Stimulated activated CD4-positive, alpha-beta T cell treated with anti-CD3 and anti-CD28 coated beads, Interleukin-1b, Interleukin-23, amount 100 ng/mL, for 4 hours (primary cell): ENCODE results near the gene ACAD11.

Experiments used
- DNase-seq, 2 donors: peaks; one replicate each; pipeline ENCODE4 v3.0.0-alpha.2; 2020; ENCODE audit warnings: low read depth in 2 of 2

Gene ACAD11, protein sequence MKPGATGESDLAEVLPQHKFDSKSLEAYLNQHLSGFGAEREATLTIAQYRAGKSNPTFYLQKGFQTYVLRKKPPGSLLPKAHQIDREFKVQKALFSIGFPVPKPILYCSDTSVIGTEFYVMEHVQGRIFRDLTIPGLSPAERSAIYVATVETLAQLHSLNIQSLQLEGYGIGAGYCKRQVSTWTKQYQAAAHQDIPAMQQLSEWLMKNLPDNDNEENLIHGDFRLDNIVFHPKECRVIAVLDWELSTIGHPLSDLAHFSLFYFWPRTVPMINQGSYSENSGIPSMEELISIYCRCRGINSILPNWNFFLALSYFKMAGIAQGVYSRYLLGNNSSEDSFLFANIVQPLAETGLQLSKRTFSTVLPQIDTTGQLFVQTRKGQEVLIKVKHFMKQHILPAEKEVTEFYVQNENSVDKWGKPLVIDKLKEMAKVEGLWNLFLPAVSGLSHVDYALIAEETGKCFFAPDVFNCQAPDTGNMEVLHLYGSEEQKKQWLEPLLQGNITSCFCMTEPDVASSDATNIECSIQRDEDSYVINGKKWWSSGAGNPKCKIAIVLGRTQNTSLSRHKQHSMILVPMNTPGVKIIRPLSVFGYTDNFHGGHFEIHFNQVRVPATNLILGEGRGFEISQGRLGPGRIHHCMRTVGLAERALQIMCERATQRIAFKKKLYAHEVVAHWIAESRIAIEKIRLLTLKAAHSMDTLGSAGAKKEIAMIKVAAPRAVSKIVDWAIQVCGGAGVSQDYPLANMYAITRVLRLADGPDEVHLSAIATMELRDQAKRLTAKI

DNA sequence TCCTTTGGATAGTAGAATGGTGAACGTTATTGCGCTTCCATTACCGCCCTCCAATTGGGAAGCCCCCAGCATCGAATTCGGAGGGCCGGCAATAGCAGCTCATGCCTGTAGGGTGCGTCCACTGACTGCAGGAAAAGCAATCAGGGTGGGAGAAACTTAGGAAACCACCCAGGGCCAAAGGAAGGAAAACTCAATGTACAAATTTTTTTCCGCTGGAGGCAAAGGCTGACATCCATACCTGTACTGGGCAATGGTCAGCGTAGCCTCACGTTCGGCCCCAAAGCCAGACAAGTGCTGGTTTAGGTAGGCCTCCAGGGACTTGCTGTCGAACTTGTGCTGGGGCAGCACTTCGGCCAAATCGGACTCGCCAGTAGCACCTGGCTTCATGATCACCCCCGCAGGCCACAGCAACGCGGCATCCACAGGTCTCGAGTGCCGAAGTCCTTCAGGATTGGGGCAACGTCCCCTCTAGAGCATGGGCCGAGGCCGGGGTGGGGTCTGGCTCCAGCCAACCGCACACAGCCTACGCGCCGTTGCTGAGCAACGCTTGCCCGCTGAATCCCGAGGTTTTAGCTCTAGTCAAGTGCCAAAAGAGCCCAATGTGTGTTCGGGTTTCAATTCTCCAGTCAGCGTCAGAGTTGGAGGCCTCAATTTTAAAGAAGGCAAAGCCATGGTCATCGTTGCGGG, at the start of gene ACAD11:
Gene ACAD11, minus strand, starts transcription at position 445 of the 687 bp plus-strand sequence. Its CDS starts 58 bp downstream, at position 387.
- peak in 1 of 2 donors; percentile 14 for DNase-seq

DNA sequence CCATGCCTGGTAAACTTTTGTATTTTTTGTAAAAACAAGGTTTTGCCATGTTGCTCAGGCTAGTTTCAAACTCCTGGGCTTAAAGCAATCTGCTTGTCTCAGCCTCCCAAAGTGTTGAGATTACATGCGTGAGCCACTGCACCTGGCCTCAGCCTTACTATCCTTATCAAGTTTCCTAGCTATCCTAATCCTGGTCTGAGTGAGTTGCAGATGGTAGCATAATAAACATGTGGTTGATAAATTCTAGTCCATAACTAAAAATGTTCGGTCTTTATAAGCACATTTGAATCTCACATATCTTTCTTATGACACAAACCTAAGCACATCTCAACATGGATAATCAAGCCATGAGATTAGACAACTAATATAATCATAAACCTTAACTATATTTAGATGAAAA, 44.1 kb upstream of the ACAD11 start:
- no peak for DNase-seq

- DNase-seq: no peak
These were observed 35.8 kb upstream of the ACAD11 start for GRCh38 chr3:132695422-132695821.

DNA sequence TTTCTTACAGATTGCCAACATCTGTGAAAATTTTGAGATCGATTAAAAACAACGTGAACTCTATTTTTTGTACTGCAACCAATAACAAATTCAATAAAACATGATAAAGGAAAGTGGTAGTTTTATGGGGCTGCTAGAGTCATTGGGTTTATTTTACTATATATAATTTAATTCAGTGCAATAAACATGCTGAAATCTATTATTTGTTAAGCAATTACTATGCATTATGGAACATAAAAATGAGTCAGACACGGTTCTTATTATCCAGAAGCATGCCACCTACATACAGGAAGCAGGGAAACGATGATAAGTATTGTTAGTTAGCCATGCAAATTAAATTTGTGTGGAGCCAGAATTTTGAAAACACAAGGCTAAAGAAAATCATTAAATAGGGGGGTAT, 35.4 kb upstream of the ACAD11 start:
- no peak for DNase-seq

GRCh38 chr3:132690040-132690439, 30.4 kb upstream of the ACAD11 start:
- no peak for DNase-seq

DNA sequence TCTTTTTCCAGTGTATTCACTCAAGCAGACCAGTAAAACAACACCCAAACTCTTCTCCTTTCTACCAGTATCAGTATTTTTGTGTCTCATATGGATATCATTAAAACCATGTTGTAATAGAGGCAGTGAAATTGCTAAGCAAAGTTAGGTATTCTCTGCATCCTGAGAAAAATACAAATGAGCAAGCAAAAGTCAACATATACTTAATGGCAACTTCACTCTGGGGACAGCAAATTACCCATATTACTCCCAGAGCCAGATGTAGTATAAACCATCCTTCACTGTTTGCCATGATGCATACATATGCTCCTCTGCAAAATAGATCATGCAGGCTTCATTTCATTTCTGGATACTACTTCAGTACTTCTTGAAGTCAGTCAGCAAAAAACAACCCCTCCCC, 22.6 kb upstream of the ACAD11 start:
- no peak for DNase-seq

GRCh38 chr3:132681421-132681820, 21.8 kb upstream of the ACAD11 start:
- DNase-seq: no peak

DNA sequence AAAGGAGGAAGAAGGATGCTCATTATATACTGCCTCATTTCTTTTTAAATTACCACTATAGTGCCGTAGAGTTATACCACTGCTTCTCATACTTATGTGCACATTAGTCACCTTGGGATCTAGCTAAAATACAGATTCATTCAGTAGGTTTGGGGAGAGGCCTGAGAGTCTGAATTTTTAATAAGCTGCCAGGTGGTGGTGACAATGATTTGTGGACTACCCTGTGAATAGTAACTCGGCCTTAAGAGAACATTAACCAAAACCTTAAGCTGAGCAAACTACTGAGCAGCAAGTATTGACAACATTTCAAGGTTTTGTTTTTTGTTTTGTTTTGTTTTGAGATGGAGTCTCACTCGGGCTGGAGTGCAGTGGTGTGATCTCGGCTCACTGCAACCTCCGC, 20.3 kb upstream of the ACAD11 start:
- DNase-seq: no peak

DNA sequence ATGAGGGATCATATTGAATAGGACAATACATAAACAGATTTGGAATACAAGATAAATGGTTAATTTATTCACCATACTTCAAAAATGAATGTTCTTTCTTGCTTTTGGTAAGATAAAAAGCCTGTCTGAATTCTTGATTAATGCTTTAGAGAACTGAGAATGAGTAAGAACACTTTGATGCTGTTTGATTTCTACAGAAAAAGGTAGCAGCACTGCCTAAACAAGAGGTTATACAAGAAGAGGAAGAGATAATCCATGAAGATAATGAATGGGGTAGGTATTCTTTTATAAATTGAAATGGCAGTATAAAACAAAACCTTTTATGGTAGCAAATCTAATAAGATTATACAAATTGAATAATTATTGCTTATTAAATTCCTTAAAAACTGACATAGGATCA, 15.8 kb upstream of the ACAD11 start:
- DNase-seq: no peak

- no peak for DNase-seq
These were observed 9.7 kb upstream of the ACAD11 start for GRCh38 chr3:132669256-132669777.

GRCh38 chr3:132665230-132665745, 5.7 kb upstream of the ACAD11 start:
- no peak for DNase-seq

DNA sequence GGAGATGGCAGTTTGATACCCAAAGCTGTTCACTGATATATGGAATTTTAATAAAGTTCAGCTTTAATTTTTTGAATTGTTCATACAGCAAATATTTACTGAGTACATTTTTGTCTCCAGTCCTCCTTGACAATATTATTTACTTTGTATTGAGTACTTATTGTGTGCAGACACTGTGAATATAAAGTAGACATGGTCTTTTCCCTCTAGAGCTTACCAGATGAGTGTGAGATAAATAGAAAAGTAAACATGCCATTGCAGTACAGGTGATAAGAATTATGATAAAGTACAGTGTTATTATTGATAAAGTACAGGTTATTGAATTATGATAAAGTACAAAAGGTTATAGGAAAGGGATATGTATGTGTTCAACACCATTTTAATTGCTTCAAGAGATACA, 2.6 kb upstream of the ACAD11 start:
- DNase-seq: no peak

- no peak for DNase-seq
These were observed 1.5 kb upstream of the ACAD11 start for GRCh38 chr3:132661101-132661500.

DNA sequence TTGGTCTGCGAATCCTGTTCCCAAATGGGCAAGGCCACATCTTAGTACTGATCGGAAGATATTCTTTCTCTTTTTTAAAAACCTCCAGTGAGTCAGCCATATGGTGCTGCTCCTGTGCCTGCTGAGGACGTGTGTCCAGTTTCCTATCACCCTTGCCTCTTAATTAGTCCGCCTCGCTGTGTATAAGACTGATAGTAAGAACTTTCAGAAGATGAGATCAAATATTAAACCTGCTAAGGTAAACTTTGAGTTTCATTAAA, 1.1 kb upstream of the ACAD11 start:
- no peak for DNase-seq

- DNase-seq: peak; percentile 52 to 59
These were observed 622 bp upstream of the ACAD11 start, which contains the start of gene UBA5 for GRCh38 chr3:132660052-132660810. Gene UBA5 (plus strand): TSS chr3:132660329. CDS start chr3:132660538, 209 bp downstream.

DNA sequence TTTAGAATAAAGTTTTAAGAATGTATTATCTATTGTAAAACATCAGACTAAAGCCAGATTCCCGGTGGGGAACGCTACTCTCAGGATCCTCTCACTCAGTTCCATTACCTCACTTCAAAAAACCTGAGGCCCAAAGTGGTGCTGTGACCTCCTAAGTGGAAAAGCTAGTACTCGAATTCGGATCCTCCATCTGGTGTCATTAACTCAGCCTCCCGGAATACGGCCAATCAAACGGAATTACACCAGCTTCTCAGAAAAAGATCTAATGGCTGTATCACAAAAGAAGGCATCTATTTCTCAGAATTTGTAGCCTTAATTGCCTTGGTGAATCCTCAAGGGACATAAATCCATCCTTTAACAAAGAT, 627 bp downstream of the ACAD11 start:
- DNase-seq: no peak

DNA sequence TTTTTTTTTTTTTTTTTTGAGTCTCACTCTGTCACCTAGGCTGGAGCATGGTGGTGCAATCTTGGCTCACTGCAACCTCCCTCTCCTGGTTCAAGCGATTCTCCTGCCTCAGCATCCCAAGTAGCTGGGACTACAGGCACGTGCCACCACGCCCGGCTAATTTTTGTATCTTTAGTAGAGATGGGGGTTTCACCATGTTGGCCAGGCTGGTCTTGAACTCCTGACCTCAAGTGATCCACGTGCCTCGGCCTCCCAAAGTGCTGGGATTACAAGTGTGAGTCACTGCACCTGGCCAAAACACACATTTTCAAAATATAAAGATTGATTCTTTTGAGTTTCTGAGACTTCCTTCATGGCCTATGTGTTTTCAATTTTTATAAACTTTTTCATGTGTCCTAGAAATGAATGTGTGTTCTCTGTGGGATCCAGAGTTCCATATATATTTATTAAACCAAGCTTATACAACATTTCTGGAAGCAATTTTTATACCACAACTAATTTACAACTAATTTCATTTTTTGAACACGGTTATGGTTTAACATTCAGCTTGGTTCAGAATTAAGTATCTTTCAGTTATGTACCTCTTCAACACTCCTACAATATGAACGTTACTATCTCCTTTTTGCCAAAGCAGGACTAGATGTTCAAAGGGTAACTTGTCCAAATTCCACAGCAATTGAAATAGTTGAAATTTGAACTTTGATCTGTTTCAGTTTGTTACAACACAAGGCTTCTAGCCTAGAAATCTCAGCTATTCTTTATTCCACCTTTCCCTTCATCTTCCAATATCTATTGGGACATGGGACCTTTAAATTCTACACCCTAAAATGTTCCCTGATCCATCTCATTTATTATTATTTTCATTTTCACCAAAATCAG, 1.5 kb downstream of the ACAD11 start:
- DNase-seq: no peak

DNA sequence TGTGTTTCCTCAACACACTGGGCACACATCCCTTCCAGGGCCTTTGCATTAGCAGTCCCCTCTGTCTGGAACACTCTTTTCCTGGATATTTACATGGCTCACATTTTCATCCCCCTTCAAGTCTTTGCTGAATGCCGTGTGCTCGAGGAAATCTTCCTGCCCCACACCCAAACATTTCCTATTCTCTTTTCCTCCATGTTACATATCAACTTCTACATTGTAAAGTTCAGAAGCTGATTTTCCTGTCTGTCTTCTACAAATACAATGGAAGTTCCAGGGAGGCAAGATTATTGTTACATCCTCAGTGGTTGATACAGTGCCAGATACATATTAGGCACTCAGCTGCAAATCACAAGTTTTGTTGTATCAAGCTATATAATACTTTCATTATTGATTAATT, 4.1 kb downstream of the ACAD11 start:
- no peak for DNase-seq

DNA sequence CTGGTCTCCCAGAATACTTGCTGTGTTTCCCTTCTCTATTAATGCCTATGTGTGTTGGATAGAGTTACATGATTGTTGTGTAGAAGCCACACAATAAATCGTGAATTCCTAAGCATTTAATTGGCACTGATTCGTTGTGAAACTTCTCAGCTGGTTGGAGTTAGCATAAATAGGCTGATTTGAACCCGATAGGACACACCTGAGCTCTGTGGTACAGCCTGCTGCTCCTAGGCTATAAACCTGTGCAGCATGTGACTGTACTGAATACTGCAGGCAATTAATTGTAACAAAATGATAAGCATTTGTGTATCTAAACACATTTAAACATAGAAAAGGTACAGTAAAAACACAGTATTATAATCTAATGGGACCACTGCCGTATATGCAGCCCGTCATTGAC, 4.9 kb downstream of the ACAD11 start:
- DNase-seq: no peak

DNA sequence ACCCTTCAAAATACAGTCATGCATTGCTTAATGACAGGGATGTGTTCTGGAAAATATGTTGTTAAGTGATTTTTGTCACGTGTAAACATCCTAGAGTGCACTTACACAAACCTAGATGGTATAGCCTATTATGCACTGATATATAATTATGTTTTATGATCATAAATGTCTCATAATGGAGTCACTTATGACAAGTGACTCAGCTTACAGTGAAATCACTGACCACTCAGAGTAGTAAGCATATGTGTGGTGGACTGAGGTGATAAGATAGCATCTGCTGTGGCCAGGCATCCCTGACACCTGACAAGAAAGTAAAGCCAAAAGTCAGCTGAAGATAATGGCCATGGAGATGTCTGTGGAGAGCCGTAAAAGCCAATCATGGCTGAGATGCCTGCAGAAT, 5.4 kb downstream of the ACAD11 start:
- no peak for DNase-seq
